ENCODE data around the gene TRPC4.

GRCh38 chr13:37910790-37911189, 41.2 kb upstream of the TRPC4 start:
- TF ChIP-seq EZH2 (optimal IDR thresholded peaks at IDR 0.05; ENCODE audit: low read depth, low read length) (no peak), CTCF (IDR thresholded peaks at IDR 0.05; ENCODE audit: low read length) (no peak)

Measured in MM.1S (cell line).